G401 (cell line): ENCODE results near the gene GLT1D1. TPM values are rescaled to one million over a fixed set of nuclear protein-coding genes. Genes with fewer than 3 reads are reported as not detected.

Experiments
- total RNA-seq: library from RNA; depleted of rRNA; stranded (reverse); fragments of >200 nt; shearing (Covaris generic); gene quantifications from 2 replicates; pipeline ENCODE4 v1.2.3, GENCODE V29; 2014; rRNA removed

The GLT1D1 gene
- total RNA-seq, 1 experiment from 2014 or later, result 0.14 TPM

Other genes starting within 250 kb of the GLT1D1 start
- 32.8 and 48.6 TPM in 2 replicates for gene SLC15A4, start 29.5 kb upstream of the GLT1D1 start, total RNA-seq